DOHH2 (cell line): Measurements from ENCODE around the gene ROGDI.

ENCODE experiments used
- H3F3A ChIP-seq: fragments of 200-600 bp; sonication (generic), shearing (Covaris generic); 2 replicates; pipeline ENCODE4 v1.6.0; 2016; ENCODE audit warnings: antibody characterized with exemption, mild to moderate bottlenecking; ENCODE audit not compliant: control insufficient read depth, insufficient read depth
- H3K27ac ChIP-seq: fragments of 200-600 bp; sonication (generic); 2 replicates; pipeline ENCODE4 v1.5.1; 2014; ENCODE audit warnings: low read depth, mild to moderate bottlenecking, low read length, moderate library complexity
- H3K27me3 ChIP-seq: fragments of 200-600 bp; sonication (generic); 2 replicates; pipeline ENCODE4 v1.6.1; 2014; ENCODE audit warnings: mild to moderate bottlenecking, low read length, mixed read lengths; ENCODE audit not compliant: control insufficient read depth
- H3K36me3 ChIP-seq: fragments of 200-600 bp; sonication (generic); 2 replicates; pipeline ENCODE4 v1.6.1; 2014; ENCODE audit warnings: mild to moderate bottlenecking, low read length, moderate library complexity, mixed read lengths; ENCODE audit not compliant: control insufficient read depth
- H3K4me1 ChIP-seq: fragments of 200-600 bp; sonication (generic); 2 replicates; pipeline ENCODE4 v1.6.1; 2014; ENCODE audit warnings: mild to moderate bottlenecking, low read length, mixed read lengths; ENCODE audit not compliant: control insufficient read depth
- H3K4me2 ChIP-seq: fragments of 200-600 bp; sonication (generic); 2 replicates; pipeline ENCODE4 v1.6.0; 2014; ENCODE audit warnings: mild to moderate bottlenecking, low read length, moderate library complexity
- H3K4me3 ChIP-seq: fragments of 200-600 bp; sonication (generic); 2 replicates; pipeline ENCODE4 v1.5.1; 2014; ENCODE audit warnings: mild to moderate bottlenecking, low read length, mixed read lengths
- H3K79me2 ChIP-seq: fragments of 200-600 bp; sonication (generic); 2 replicates; pipeline ENCODE4 v1.6.1; 2014; ENCODE audit warnings: mild to moderate bottlenecking, low read length, mixed read lengths; ENCODE audit not compliant: control insufficient read depth
- H3K9me2 ChIP-seq: fragments of 200-600 bp; sonication (generic); replicated peaks from 2 replicates; pipeline ENCODE4 v1.6.1; 2014; ENCODE audit warnings: mild to moderate bottlenecking, low read length, mixed read lengths; ENCODE audit not compliant: control insufficient read depth
- H3K9me3 ChIP-seq: fragments of 200-600 bp; sonication (generic); 2 replicates; pipeline ENCODE4 v1.6.1; 2014; ENCODE audit warnings: antibody characterized with exemption, low read length, mixed read lengths; ENCODE audit not compliant: control insufficient read depth, insufficient read depth
- H4K20me1 ChIP-seq: fragments of 200-600 bp; sonication (generic); 2 replicates; pipeline ENCODE4 v1.6.0; 2014; ENCODE audit warnings: low read depth, mild to moderate bottlenecking, antibody characterized with exemption, low read length, moderate library complexity; ENCODE audit not compliant: control insufficient read depth, insufficient read depth
- EZH2phosphoT487 ChIP-seq: fragments of 200-600 bp; sonication (generic); IDR thresholded peaks from 2 replicates; pipeline ENCODE4 v1.6.1; 2017; ENCODE audit warnings: borderline replicate concordance, mild to moderate bottlenecking, antibody characterized with exemption, low read length, moderate library complexity, mixed read lengths
- TF ChIP-seq, protein P1 (sequence below): fragments of 200-600 bp; sonication (generic); IDR thresholded peaks from one replicate; pipeline ENCODE4 v1.5.1; 2014; ENCODE audit warnings: antibody characterized with exemption, mild to moderate bottlenecking, low read depth, low read length; ENCODE audit not compliant: poor library complexity, severe bottlenecking

ROGDI gene

DNA sequence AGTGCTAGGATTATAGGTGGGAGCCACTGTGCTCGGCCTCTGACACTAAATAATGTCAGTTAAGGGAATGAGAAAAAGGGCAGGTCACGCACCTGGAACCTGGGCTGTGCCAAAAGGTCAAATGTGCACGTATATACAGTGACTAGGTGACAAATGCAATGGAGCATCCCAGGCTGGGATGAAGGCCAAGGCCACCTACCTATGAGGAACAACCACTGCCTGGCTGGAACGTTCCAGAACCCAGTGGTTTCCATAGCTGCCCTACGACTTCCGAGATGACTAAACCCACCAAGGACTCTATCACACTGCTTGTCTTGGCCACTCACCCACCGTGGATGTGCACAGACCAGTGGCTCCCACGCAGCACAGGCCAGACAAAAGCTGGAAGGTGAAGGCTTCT, 51.5 kb downstream of the ROGDI start:
- no peak for TF ChIP-seq EZH2phosphoT487
- no peaks in the 10 kb centered on the region for H4K20me1 ChIP-seq
- H3K36me3 ChIP-seq = peaks cover 40% of the 10 kb centered on the region
- H3K9me2 ChIP-seq = no peaks in the 10 kb centered on the region
- H3K4me2 ChIP-seq = no peak overlapping the region
- H3K4me1 ChIP-seq = peaks cover 22% of the 10 kb centered on the region
- no peak overlapping the region for H3K27ac ChIP-seq
- no peaks in the 10 kb centered on the region for H3K27me3 ChIP-seq
- no peaks in the 10 kb centered on the region for H3K79me2 ChIP-seq
- no peaks in the 10 kb centered on the region for H3F3A ChIP-seq
- H3K4me3 ChIP-seq = no peak overlapping the region
- H3K9me3 ChIP-seq = no peaks in the 10 kb centered on the region

DNA sequence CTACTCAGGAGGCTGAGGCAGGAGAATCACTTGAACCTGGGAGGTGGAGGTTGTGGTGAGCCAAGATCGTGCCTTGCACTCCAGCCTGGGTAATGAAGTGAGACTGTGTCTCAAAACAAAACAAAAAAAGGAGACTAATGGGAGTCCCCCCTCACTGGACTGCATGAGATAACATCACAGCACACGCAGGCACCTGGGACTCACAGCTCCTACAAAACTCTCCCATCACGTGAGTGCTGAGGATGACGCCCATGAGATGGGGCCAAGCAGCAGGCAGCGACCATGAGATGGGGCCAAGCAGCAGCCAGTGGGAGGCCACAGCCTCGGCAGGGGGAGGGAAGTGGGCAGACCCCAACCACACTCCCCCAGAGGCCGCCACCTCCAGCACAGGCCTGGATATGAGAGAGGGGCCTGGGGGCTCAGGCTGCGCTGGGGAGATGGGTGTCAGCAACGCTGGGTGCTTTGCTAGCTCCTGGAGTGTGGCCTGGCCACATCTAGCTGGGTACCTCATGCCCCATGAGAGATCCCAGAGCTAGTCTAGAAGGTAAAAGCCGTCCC, 52.7 kb downstream of the ROGDI start:
- Histone ChIP-seq H3K4me3 (no peak overlapping the region), H3K9me2 (no peaks in the 10 kb centered on the region), H3K27me3 (no peaks in the 10 kb centered on the region), H4K20me1 (no peaks in the 10 kb centered on the region), H3K4me2 (no peak overlapping the region), H3K9me3 (no peaks in the 10 kb centered on the region), H3F3A (no peaks in the 10 kb centered on the region), H3K79me2 (no peaks in the 10 kb centered on the region), H3K27ac (no peak overlapping the region), H3K4me1 (peaks cover 22% of the 10 kb centered on the region), H3K36me3 (peaks cover 32% of the 10 kb centered on the region)
- TF ChIP-seq, protein P1, sequence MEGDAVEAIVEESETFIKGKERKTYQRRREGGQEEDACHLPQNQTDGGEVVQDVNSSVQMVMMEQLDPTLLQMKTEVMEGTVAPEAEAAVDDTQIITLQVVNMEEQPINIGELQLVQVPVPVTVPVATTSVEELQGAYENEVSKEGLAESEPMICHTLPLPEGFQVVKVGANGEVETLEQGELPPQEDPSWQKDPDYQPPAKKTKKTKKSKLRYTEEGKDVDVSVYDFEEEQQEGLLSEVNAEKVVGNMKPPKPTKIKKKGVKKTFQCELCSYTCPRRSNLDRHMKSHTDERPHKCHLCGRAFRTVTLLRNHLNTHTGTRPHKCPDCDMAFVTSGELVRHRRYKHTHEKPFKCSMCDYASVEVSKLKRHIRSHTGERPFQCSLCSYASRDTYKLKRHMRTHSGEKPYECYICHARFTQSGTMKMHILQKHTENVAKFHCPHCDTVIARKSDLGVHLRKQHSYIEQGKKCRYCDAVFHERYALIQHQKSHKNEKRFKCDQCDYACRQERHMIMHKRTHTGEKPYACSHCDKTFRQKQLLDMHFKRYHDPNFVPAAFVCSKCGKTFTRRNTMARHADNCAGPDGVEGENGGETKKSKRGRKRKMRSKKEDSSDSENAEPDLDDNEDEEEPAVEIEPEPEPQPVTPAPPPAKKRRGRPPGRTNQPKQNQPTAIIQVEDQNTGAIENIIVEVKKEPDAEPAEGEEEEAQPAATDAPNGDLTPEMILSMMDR = no peak
- no peak for TF ChIP-seq EZH2phosphoT487

DNA sequence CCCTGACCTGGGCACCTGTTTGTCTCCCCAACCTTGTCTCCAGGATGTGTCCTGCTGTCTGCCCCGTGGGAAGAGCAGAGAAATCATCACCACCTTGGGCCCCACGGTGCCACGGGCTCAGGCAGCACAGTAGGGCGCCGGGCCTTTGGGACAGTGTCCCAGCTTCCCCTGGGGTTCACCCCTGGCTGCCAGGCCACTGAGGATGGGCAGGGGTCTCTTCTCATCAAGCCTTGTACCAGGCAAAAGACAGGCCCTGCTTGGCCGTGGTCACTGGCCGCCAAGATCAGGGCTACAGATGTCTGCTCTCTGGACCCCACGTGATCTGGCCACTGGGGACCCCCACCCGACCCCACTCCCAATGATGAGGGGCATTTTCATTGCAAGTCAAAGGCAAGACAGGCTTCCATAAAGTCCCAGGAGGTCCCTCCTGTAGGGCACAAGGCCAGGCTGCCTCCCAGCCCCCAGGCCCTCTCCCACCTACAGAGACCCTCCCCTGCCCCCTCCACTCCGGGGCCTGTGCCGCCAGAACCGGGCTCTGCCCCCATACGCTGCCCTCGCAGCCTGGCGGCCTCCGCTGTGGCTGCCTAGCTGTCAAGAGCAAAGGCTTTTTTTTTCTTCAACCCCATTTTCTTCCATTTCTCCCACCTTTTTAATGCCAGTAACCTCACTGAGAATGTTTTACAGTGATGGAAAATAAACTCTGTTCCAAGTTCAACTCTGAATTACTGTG, 53.6 kb downstream of the ROGDI start:
- no peaks in the 10 kb centered on the region for H4K20me1 ChIP-seq
- no peak overlapping the region for H3K4me2 ChIP-seq
- H3K4me3 ChIP-seq = no peak overlapping the region
- H3K9me2 ChIP-seq = no peaks in the 10 kb centered on the region
- no peaks in the 10 kb centered on the region for H3K9me3 ChIP-seq
- H3K27me3 ChIP-seq = no peaks in the 10 kb centered on the region
- H3K27ac ChIP-seq = no peak overlapping the region
- TF ChIP-seq, protein P1 = no peak
- TF ChIP-seq EZH2phosphoT487 = no peak
- no peaks in the 10 kb centered on the region for H3F3A ChIP-seq
- peaks cover 22% of the 10 kb centered on the region for H3K4me1 ChIP-seq
- H3K79me2 ChIP-seq = no peaks in the 10 kb centered on the region
- H3K36me3 ChIP-seq = peaks cover 31% of the 10 kb centered on the region
